NCI-H2227 treated with DMSO at 0.1 percent for 48 hours (cell line): ENCODE measurements around the gene KRT78.
"Not testable (repeated sequence)": the region's sequence is repeated elsewhere in the genome, so short reads cannot be mapped to it uniquely, and the experiment has no call there.

Source experiments
- DNase-seq: peaks from one replicate; lab custom pipeline; 2025; lab: John Stamatoyannopoulos, UW

KRT78 gene

DNA sequence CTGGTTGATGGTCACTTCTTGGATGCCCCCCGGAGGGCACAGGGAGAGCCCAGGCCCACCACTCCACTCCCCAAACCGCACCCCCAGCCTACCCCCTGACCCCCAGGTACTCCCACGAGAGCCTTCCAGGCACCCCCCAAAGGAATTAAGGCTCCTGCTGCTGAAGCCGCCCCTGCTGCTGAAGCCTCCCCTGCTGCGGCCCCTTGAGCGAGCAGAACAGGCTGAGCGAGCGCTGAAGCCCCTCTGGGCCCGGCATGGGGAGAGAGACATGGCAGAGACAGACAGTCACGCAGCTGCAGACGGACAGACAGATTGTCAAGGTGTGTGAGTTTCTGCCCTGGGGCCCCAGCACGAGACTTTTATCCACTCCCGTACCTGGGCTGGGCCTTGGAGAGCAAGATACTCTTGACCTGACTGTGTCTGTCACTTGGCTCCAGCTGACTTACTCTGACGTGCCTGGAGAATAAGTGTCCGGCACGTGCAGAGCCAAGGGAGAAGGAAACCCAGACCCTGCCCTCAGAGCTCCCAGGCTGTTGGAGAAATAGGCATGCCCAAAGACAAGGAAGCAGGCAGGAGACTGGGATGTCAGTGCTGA is at the start of gene KRT78:
TSS of gene KRT78 (minus strand) at position 334 of the 595 bp plus-strand sequence. CDS start at position 270, 64 bp downstream.
- no peak for DNase-seq

GRCh38 chr12:52896190-52897100 is 47.7 kb upstream of the KRT78 start:
- DNase-seq = no peak

GRCh38 chr12:52895726-52896189 is 47.0 kb upstream of the KRT78 start:
- DNase-seq = no peak

DNA sequence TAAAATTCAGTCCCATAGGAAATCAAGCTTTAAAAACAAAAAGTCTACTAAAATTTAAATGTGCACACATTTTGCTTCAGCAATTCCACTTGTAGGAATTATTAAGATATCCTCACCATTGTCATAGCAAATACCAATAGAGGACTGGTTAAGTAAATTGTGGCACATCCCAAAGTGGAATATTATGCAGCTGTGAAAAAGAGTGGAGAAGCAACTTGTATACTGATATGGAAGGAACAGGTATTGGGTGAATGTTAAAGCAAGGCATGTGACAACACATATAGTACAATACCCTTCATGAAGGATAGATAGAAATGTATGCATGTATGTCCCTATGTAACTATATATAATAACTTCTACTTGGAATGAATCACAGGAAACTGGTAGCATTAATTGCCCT is 44.2 kb upstream of the KRT78 start:
- no peak for DNase-seq

- no peak for DNase-seq
Observed at GRCh38 chr12:52892207-52892852, 43.5 kb upstream of the KRT78 start.

DNA sequence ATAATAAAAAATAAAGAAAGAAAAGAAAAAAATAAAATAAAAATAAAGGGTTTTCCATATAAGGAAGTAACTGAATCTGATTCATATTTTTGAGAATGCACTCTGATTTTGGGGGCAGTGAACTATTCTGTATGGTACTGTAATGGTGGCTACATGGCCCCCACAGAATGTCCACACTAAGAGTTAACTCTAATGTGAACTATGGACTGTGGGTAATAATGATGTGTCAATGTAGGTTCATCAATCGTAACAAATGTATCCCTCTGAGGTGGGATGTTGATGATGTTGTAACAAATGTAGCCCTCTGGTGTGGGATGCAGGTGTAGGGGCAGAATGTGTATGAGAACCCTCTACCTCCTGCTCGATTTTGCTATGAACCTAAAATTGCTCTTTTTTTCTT is 42.2 kb upstream of the KRT78 start:
- no peak for DNase-seq

DNA sequence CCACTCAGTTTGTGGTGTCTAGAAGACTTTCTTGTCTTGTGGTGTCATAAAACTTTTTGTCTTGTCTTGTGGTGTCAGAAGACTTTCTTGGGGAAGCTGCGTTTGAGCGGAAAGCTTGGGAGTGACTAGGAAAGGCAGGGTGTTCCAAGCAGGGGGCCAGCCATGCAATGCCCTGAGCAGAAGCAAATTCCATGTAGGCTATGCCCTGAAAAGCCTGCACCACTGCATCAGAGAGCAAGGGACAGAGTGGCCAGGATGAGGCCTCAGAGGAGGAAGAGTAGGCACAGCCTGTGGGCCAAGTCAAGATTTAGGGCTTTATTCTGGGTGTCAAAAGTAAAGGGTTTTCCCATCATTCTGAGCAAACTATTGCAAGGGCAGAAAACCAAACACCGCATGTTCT is 41.6 kb upstream of the KRT78 start:
- DNase-seq = no peak

DNA sequence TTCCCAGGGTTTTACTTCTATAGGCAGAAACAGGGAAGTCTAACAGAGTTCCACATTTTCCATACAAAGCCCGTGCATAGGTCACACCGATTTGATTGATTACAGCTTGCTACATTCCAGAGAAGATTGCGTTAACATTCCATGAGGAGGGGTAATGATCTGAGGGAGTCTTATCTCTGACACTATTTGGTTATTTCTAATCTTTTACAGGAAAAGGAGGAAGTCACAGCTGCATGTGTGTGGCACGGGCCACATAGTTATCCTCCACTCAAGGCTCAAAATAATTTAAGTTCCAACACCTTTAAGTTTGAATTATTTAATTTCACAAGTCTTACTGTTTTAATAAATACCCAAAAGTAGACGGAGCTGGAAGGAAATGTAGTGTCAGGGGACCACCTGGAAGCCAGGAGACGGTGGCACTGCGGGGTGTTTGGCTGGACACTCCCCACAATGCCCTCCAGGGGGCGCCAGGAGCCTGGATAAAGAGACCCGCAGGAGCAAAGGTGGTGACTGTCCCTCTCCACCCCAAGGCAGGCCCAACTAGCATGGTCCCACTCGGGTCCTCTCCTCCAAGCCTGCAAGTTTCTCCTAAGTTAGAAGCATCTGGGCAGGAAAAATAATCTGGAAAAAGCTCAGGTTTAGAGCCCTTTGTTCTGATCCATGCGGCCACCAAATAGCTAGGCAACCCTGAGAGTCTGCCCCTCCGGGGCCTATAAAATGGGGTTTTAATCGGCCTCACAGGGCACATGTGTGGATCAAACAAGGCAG is 35.9 kb upstream of the KRT78 start:
- DNase-seq = peak; percentile 29

DNA sequence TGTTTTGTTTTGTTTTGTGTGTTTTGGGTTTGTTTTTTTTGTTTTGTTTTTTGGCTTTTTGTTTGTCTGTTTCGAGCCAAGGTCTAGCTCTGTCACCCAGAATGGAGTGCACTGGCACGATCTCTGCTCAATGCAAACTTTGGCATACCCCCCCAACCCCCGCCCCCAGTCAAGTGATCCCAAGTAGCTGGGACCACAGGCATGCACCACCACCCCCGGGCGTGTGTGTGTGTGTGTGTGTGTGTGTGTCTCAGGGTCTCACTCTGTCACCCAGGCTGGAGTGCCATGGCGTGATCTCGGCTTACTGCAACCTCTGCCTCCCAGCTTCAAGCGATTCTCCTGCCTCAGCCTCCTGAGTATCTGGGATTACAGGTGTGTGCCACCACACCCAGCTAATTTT is 31.7 kb upstream of the KRT78 start:
- DNase-seq = not testable (repeated sequence)

GRCh38 chr12:52879394-52880351 is 30.9 kb upstream of the KRT78 start:
- DNase-seq = peak; percentile 71

DNA sequence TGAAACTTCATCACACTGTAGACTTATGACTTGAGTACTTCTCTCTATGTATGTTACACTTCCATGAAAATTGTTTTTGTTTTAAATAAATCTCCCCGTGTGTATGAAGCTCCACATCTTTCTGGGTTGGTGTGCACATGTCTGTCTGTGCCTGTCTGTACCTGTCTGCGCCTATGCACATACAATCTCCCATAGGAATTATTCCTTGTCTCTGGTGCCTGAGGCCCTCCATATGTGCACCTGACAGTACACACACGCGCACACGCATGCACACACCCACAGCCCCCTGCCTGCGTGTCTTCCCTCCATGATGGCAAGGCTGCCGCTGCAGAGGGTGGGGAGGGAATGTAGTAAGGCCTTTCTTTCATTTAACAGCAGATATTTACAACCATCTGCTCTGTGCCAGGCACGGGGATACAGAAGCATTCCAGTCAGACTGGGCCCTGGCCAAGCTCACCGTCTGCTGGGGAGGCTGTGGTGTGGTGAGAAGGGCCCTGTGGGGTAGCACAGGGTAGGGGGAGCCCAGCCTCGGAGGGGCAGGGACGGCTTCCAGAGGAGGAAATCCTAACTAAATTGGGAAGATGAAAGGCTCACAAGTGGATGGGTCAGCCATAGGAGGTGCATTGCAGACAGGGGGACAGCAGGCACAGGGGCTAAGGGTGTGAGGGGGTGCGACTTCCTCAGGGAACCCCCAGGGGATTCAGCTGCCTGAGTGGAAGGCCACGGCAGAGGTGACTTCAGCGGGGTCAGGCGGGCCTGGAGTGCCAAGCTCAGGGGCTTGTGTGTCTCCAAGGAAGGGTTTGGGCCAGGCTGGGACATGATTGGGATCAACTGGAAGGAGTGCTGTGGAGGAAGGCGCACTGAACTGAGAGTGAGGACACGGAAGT is 30.0 kb upstream of the KRT78 start:
- no peak for DNase-seq

DNA sequence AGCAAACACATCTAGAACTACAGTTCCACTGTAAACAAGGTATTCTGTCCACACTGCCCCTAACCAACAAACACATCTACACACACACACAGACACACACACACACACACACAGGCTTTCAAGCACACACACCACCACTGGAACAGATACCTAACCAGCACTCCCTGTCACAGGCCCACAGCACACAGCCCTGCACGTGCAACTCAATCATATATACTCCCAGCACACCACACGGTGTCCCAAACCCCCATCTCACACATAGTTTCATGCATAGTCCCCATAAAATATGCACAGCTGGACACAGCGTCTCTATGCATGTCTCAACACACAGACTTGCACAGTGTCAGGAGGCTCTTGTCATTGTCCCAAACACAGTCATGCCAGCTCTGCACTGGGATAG is 28.4 kb upstream of the KRT78 start:
- DNase-seq = no peak

DNA sequence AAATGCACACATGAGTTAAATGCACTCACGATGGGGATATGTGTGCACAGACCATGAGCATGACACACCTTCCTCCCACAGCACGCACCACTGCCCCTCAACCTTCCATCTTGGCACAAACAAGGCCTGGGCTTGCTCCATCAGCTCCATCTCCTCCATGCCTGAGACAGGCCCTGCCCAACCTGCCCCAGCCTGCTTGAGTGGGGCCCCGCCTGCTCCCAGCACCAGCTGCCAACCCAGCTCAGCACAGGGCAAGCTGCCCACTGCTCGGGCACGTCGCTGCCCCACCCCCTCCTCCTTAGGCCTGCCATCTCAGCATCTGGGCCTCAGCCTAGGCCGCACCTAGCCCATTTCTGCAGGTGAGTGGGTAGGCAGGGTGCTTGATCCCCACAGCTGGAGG is 27.6 kb upstream of the KRT78 start:
- no peak for DNase-seq

- no peak for DNase-seq
Observed at GRCh38 chr12:52874573-52875435, 26.0 kb upstream of the KRT78 start.

DNA sequence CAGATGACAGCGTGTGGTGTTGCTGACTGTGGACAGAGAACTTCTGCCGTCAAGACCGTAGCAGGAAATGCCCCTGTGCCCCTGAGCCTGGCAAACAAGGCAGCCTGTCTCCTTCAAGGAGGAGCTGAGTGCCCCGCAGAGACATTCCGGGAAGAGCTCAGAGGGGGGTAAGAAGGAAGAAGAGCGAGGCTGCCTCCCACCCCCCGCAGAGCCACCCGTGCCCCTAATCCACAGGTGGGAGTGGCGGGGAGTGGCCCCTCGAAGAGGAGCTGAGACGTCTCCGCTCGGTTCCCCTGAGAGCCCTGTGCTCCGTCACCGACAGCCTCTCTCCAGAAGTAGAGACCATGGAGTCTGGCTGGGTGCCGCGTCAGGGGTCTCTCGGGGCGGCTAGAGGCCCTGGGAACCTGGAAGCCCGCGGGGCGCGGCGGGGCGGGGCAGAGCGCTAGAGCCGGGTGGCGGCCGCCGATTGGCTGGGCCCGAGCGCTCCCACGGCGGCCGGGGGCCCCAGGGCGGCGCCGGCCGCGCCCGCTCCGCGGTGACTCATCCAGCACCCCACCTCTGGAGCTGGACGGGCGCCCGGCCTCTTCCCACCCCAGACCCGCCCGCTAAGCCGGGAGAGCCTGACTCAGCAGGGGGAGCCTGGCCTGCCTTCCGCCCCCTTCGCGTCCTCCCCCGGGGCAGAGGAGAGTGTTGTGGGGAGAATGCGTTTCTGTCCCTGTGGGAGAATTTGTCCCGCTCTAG is 25.2 kb upstream of the KRT78 start:
- no peak for DNase-seq

DNA sequence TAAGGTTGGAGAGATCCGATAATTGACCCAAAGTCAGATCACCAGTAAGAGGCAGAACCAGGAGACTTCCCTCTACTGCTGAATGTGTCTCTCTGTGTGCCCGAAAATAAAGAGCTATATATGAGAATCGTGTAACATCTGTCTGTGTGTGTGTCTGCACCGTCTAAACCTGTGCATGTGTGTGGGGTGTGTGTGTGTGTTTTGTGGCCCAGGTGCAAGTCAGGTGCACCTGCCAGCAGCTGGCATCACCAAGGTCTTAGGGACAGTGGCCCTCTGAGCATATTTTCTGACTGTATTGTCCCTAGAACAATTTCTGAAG is 24.7 kb upstream of the KRT78 start:
- DNase-seq = no peak

GRCh38 chr12:52872644-52873389 is 24.0 kb upstream of the KRT78 start:
- DNase-seq = no peak
